ENCODE results near the gene SPO11.

Gene SPO11

GRCh38 chr20:57312138-57312537 is 17.5 kb upstream of the SPO11 start:
- no peak for DNase-seq

- DNase-seq: no peak
These were observed 16.4 kb upstream of the SPO11 start for GRCh38 chr20:57313230-57313629.

GRCh38 chr20:57313951-57314350 is 15.7 kb upstream of the SPO11 start:
- no peak for DNase-seq

GRCh38 chr20:57315083-57315975 is 14.3 kb upstream of the SPO11 start:
- DNase-seq: no peak

GRCh38 chr20:57315976-57316480 is 13.6 kb upstream of the SPO11 start:
- no peak for DNase-seq

- no peak for DNase-seq
These were observed 12.8 kb upstream of the SPO11 start for GRCh38 chr20:57316795-57317201.

GRCh38 chr20:57317316-57317788 is 12.3 kb upstream of the SPO11 start:
- no peak for DNase-seq

- DNase-seq: no peak
These were observed 11.7 kb upstream of the SPO11 start for GRCh38 chr20:57317789-57318371.

GRCh38 chr20:57319584-57319983 is 10.0 kb upstream of the SPO11 start:
- DNase-seq: no peak

GRCh38 chr20:57320358-57320757 is 9.2 kb upstream of the SPO11 start:
- no peak for DNase-seq

- no peak for DNase-seq
These were observed 8.5 kb upstream of the SPO11 start for GRCh38 chr20:57321142-57321541.

GRCh38 chr20:57322476-57322875 is 7.1 kb upstream of the SPO11 start:
- DNase-seq: no peak

- no peak for DNase-seq
These were observed 6.6 kb upstream of the SPO11 start for GRCh38 chr20:57323034-57323433.

GRCh38 chr20:57325632-57326356 is 3.8 kb upstream of the SPO11 start:
- no peak for DNase-seq

GRCh38 chr20:57326667-57327455 is 2.7 kb upstream of the SPO11 start:
- DNase-seq: no peak

- no peak for DNase-seq
These were observed 1.8 kb upstream of the SPO11 start for GRCh38 chr20:57327820-57328219.

GRCh38 chr20:57330998-57331397 is 1.4 kb downstream of the SPO11 start:
- no peak for DNase-seq

GRCh38 chr20:57332105-57333089 is 2.8 kb downstream of the SPO11 start:
- no peak for DNase-seq

GRCh38 chr20:57335392-57335791 is 5.8 kb downstream of the SPO11 start:
- DNase-seq: no peak

- DNase-seq: no peak
These were observed 12.1 kb downstream of the SPO11 start for GRCh38 chr20:57341663-57342062.

- DNase-seq: no peak
These were observed 13.2 kb downstream of the SPO11 start for GRCh38 chr20:57342829-57343228.
